PFSK-1 (cell line): Measurements from ENCODE around the gene UFSP1.

Source experiments
- FOXP2 ChIP-seq: optimal IDR thresholded peaks from 2 replicates; pipeline ENCODE3; 2011; ENCODE audit warnings: borderline replicate concordance, control low read depth, inconsistent platforms; ENCODE audit not compliant: insufficient read depth; ENCODE audit errors: extremely low read length, extremely low read depth
- POLR2AphosphoS5 ChIP-seq: IDR thresholded peaks from 2 replicates; pipeline ENCODE4 v1.6.1; 2012; ENCODE audit warnings: low read depth, mild to moderate bottlenecking, control low read depth, low read length, moderate library complexity
- REST ChIP-seq, 2 experiments: IDR thresholded peaks; 2 replicates each; pipeline versions ENCODE4 v1.6.1 to v1.8.0; 2011 to 2012; ENCODE audit warnings: low read depth in 2 of 2, low read length in 2 of 2, control low read depth in 1 of 2, inconsistent platforms in 1 of 2, mild to moderate bottlenecking in 1 of 2, moderate library complexity in 1 of 2; ENCODE audit not compliant: insufficient read depth in 1 of 2
- SIN3A ChIP-seq: IDR thresholded peaks from 2 replicates; pipeline ENCODE4 v1.6.1; 2012; ENCODE audit warnings: mild to moderate bottlenecking, low read length, moderate library complexity, borderline replicate concordance; ENCODE audit not compliant: insufficient read depth
- TAF1 ChIP-seq: IDR thresholded peaks from 2 replicates; pipeline ENCODE4 v1.6.1; 2012; ENCODE audit warnings: low read length, control low read depth, borderline replicate concordance; ENCODE audit not compliant: insufficient read depth

Gene UFSP1

GRCh38 chr7:100864263-100864845 lies 25.2 kb downstream of the UFSP1 start:
- TF ChIP-seq FOXP2 = no peak
- TF ChIP-seq POLR2AphosphoS5 = no peak
- TF ChIP-seq SIN3A = no peak
- TF ChIP-seq REST (IDR thresholded peaks at IDR 0.05; ENCODE audit: insufficient read depth in 1 of 2, low read depth in 2 of 2, low read length in 2 of 2) = no peak
- TF ChIP-seq TAF1 = no peak

- no peak for TF ChIP-seq TAF1
- TF ChIP-seq SIN3A = no peak
- no peak for TF ChIP-seq FOXP2
- no peak for TF ChIP-seq POLR2AphosphoS5
- TF ChIP-seq REST (IDR thresholded peaks at IDR 0.05; ENCODE audit: insufficient read depth in 1 of 2, low read depth in 2 of 2, low read length in 2 of 2) = no peak
Measured at GRCh38 chr7:100863406-100863950, 26.0 kb downstream of the UFSP1 start.

- TF ChIP-seq REST (IDR thresholded peaks at IDR 0.05; ENCODE audit: insufficient read depth in 1 of 2, low read depth in 2 of 2, low read length in 2 of 2) = no peak
- no peak for TF ChIP-seq TAF1
- TF ChIP-seq FOXP2 = no peak
- no peak for TF ChIP-seq POLR2AphosphoS5
- TF ChIP-seq SIN3A = no peak
Measured at GRCh38 chr7:100861616-100861985, 27.9 kb downstream of the UFSP1 start.

- TF ChIP-seq SIN3A = no peak
- TF ChIP-seq TAF1 = no peak
- TF ChIP-seq REST (IDR thresholded peaks at IDR 0.05; ENCODE audit: insufficient read depth in 1 of 2, low read depth in 2 of 2, low read length in 2 of 2) = no peak
- TF ChIP-seq POLR2AphosphoS5 = no peak
- no peak for TF ChIP-seq FOXP2
Measured at GRCh38 chr7:100860702-100861615, 28.6 kb downstream of the UFSP1 start.
